Measurements from ENCODE around the gene MN1.

Gene MN1

DNA sequence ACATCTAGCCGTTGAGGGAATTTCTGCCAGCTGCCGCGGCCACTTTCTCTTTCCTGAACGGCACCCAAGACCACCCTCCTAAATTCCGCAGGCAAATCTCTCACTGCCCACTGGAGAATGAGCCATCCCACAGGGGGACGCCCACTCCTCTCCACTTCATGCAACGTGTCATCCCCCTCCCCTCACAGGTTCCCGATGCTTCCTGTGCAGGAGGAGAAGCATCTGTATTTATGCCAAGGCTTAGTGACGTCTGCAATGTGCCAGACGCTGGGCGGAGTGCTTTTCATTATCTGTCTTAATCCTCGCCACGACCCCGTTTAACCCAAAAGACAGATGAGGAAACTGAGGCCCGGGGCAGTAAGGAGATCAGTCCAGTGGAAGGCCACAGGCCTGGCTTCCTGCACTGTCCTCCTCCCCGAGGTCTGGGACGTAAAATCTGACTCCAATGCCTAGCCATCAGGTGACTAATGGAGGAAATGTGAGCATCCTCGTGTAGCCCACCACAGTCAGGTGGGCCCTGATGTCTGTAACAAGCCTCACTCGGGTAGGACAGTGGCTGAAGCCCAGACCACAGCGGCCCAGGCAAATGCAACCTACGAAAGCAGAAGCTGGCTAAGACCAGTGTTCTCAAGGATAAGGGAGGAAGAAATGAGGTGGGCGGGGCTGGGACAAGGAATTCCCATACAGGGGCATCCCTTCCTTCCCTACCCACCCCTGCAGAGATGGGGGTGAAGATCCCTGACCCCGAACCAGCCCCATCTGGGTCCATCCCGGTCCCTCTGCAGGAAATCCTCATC lies 23.1 kb downstream of the MN1 start:
- no peak overlapping the region for H3K4me3 ChIP-seq (replicated peaks; ENCODE audit: low read depth, low read length)
- DNase-seq (ENCODE audit: low read depth): no peak
- TF ChIP-seq, protein P1, sequence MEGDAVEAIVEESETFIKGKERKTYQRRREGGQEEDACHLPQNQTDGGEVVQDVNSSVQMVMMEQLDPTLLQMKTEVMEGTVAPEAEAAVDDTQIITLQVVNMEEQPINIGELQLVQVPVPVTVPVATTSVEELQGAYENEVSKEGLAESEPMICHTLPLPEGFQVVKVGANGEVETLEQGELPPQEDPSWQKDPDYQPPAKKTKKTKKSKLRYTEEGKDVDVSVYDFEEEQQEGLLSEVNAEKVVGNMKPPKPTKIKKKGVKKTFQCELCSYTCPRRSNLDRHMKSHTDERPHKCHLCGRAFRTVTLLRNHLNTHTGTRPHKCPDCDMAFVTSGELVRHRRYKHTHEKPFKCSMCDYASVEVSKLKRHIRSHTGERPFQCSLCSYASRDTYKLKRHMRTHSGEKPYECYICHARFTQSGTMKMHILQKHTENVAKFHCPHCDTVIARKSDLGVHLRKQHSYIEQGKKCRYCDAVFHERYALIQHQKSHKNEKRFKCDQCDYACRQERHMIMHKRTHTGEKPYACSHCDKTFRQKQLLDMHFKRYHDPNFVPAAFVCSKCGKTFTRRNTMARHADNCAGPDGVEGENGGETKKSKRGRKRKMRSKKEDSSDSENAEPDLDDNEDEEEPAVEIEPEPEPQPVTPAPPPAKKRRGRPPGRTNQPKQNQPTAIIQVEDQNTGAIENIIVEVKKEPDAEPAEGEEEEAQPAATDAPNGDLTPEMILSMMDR (IDR thresholded peaks at IDR 0.05; ENCODE audit: low read length, missing control alignments): no peak

DNA sequence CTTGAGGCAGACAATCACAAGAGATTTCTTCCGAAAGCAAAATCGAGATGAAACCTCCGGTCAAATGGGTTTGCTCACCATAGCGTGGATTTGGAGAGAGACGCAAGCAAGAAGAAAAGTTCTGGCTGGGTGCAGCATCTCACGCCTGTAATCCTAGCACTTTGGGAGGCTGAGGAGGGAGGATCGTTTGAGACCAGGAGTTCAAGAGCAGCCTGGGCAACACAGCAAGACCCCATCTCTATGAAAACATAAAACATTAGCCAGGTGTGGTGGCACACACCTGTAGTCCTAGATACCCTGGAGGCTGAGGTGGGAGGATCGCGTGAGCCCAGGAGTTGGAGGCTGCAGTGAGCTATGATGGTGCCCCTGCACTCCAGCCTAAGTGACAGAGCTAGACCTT lies 24.4 kb downstream of the MN1 start:
- no peak overlapping the region for H3K4me3 ChIP-seq (replicated peaks; ENCODE audit: low read depth, low read length)
- TF ChIP-seq, protein P1 (IDR thresholded peaks at IDR 0.05; ENCODE audit: low read length, missing control alignments): no peak
- DNase-seq (ENCODE audit: low read depth): no peak

DNA sequence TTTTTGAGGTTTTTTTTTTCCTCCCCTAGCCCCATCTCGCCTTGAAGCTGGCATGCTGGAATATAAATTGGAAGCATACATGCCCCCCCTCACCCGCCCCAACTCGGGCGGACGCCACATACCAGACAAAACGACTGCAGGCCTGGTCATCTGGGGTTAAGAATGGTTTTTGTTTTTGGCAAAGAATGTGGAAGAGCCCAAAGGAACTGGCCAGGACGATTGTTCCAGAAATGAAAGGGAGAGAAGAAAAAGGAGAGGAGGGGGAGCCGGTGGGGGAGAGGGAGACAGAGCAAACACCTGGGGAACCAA lies 25.0 kb downstream of the MN1 start:
- no peak for DNase-seq (ENCODE audit: low read depth)

DNA sequence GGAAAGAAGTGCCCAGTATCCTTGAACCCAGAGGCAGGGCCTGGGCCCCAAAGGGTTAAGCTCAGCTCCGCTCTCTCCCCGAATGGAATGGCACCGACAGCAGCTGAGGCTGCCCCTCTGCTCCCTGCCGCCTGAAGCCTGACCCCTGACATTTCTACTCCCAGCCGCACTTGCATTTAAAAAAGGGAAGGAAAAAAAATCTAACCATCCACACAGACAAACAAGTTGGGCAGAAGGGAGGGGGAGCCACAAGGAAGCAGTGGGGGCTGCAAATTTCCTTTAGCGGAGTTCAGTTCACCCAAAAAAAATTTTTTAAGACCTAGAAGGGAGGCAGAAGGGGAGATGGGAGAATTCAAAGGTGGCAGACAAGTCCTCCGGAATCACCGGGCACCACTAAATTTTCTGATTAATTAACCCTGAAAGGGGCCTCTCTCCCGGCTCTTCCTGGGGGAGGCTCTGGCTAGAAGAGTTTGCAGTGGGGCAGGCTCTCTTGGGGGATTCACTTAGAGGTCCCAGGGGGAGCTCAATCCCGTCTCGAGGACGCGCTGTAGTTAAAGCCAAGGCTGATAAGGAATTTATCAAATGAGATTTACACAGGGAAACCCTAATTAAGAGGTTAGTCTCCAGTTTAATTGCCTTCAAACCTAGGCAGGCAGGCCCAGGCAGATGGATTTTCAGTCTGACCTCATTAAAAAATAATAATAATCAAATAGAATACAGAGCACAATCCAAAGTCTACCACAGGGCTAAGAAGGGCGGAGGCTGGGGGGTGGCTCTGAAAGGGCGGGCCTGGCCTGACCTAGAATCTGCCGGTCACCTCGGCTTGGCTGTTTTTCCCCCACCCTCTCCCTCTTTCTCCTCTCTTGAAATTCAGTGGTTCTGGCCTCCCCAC lies 25.6 kb downstream of the MN1 start:
- TF ChIP-seq, protein P1 (IDR thresholded peaks at IDR 0.05; ENCODE audit: low read length, missing control alignments): no peak
- H3K4me3 ChIP-seq (replicated peaks; ENCODE audit: low read depth, low read length): no peak overlapping the region
- DNase-seq (ENCODE audit: low read depth): no peak

More for the DNA sequence above, 25.0 kb downstream of the MN1 start:
- no peak overlapping the region for H3K4me3 ChIP-seq (replicated peaks; ENCODE audit: low read depth, low read length)
- TF ChIP-seq, protein P1 (IDR thresholded peaks at IDR 0.05; ENCODE audit: low read length, missing control alignments): no peak

DNA sequence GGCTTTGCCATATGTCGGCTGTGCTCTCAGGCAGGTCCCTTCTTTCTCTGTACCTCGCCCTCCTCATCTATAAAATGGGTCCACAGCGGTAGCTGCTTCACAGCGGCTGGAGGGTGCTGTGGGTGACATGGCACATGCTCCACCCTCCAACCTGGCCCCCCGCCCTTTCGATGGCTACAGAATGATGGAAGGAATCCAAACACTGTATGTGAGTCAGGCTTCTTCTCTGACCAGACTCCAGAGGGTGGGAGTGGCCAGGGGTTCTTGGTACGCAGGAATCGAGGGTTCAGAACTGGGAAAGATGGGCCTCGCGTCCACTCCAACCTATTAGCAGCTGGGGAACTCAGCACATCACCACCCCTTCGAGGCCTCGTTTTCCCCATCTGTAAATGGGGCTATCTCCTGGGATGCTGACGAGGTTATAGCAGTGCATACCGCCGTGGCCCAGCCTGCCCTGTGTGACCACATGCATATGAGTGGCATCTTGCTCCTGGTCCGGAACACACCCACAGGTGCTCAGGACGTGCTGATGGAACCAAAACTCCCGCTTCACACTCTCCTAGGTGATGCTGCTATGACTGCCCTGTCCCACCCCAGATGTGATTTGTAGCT lies 26.4 kb downstream of the MN1 start:
- TF ChIP-seq, protein P1 (IDR thresholded peaks at IDR 0.05; ENCODE audit: low read length, missing control alignments): no peak
- DNase-seq (ENCODE audit: low read depth): no peak
- H3K4me3 ChIP-seq (replicated peaks; ENCODE audit: low read depth, low read length): no peak overlapping the region

DNA sequence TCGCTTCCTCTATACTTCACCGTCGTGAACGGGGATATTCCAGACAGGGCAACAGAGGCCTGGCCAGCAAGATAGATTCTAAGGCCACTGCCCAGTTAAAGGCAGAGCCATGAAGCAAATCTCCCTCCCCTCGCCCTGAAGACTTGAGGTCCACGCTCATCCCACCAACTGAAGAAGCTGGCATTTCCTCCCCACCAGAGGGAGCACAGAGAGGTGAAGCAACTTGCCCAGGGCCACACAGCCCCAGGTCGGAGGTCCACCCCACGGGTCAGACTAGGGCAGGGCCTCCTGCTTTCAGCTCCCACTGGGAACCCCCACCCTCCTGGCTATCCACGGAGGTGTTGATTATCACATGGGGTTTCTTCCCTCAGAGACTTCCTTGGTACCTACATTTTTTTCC lies 27.4 kb downstream of the MN1 start:
- no peak overlapping the region for H3K4me3 ChIP-seq (replicated peaks; ENCODE audit: low read depth, low read length)
- TF ChIP-seq, protein P1 (IDR thresholded peaks at IDR 0.05; ENCODE audit: low read length, missing control alignments): no peak
- DNase-seq (ENCODE audit: low read depth): no peak

All from fibroblast of pulmonary artery (primary cell).